Pancreas (tissue), 10 donors: ENCODE results near the gene AMDHD1. TPM values are rescaled to one million over a fixed set of nuclear protein-coding genes. Genes with fewer than 3 reads are reported as not detected.

Source experiments
- ATAC-seq, 4 donors: fragments of 200-7000 bp; cut with Tn5 transposase; one replicate each; pipeline versions ENCODE4 v1.8.0 to v1.9.1; 2020; ENCODE audit warnings: mild to moderate bottlenecking in 4 of 4, moderate library complexity in 4 of 4
- DNase-seq, 6 donors: peaks; one replicate each; pipeline ENCODE4 v3.0.0-alpha.2; 2020
- FAIRE-seq: peaks from 2 replicates; lab custom pipeline; 2012; peaks lifted over from hg19 to GRCh38; lab: Jason Lieb, UNC
- H3K27ac ChIP-seq, 4 donors: fragments of 200-600 bp; sonication (generic); 1 replicate in 3 of 4; 2 replicates in 1 of 4; pipeline versions ENCODE4 v1.5.0 to v1.8.0; 2020
- H3K27me3 ChIP-seq, 4 donors: fragments of 200-600 bp; one replicate each; pipeline ENCODE4 v1.8.0; 2021
- H3K36me3 ChIP-seq, 3 donors: fragments of 200-600 bp; sonication (generic) in 1 of 3; one replicate each; pipeline versions ENCODE4 v1.5.0 to v1.8.0; 2020 to 2021
- H3K4me1 ChIP-seq, 3 donors: fragments of 200-600 bp; one replicate each; pipeline ENCODE4 v1.8.0; 2021
- H3K4me3 ChIP-seq, 4 donors: fragments of 200-600 bp; sonication (generic) in 2 of 4; one replicate each; pipeline versions ENCODE4 v1.5.0 to v1.8.0; 2020 to 2021
- H3K9me3 ChIP-seq, 4 donors: fragments of 200-600 bp; one replicate each; pipeline ENCODE4 v1.8.0; 2021
- CTCF ChIP-seq, 4 donors: fragments of 200-600 bp; sonication (generic) in 3 of 4; IDR thresholded peaks; one replicate each; pipeline versions ENCODE4 v1.5.0 to v1.8.0; 2021; ENCODE audit warnings: antibody characterized with exemption in 4 of 4
- WGBS, 2 donors: extraction: QIAGEN DNeasy Blood & Tissue Kit; methylation state at CpG; one replicate each; pipeline ENCODE4 v1.1.7; 2013; 5-methylcytosine and 5-hydroxymethylcytosine counted together
- intact Hi-C, 3 donors: fragments of 100-400 bp; cut with DNase I; formaldehyde crosslinking; loops; one replicate each; pipeline versions ENCODE4 v1.11.1 to v1.14.2; 2022
- polyA plus RNA-seq, 2 donors: library from polyadenylated mRNA; stranded (reverse); fragments of 200-250 nt; gene quantifications; one replicate each; pipeline ENCODE4 v1.2.3, GENCODE V29; 2013
- total RNA-seq, 6 donors: library from RNA; stranded (reverse); fragmentation: NEBNext Ultra II Directional in 4 of 6; extraction: Animal tissue kit (Norgen Biotek cat#: 25700) in 4 of 6; gene quantifications; one replicate each; pipeline versions ENCODE4 v1.2.1 to v1.2.4, GENCODE V29; 2021 to 2023
- donor health status: healthy with polysubstance abuse.
- donor health status: DM: no; HTN: no; CAD: no; lungs with moderate emphysema.
- donor health status: DM: no; HTN: no; CAD: no.
- donor health status: control.
- donor health status: control.
- donor health status: Bipolar disorder and iron deficiency.
- donor health status: DM: yes; HTN: yes; CAD: no.
- donor health status: DM: no; HTN: no; CAD: no.
- donor health status: DM: no; HTN: no; CAD: no.
- donor health status: DM: yes; HTN: yes; CAD: no.

The AMDHD1 gene
- total and polyA plus RNA-seq, 8 donors: 0.55 to 1.8 (median 0.97) TPM

- Histone ChIP-seq H3K4me3 (no peak overlapping the region), H3K36me3 (no peaks in the 10 kb centered on the region), H3K9me3 (no peaks in the 10 kb centered on the region), H3K4me1 (no peaks in the 10 kb centered on the region), H3K27ac (no peak overlapping the region), H3K27me3 (no peaks in the 10 kb centered on the region)
- ATAC-seq (no peak), FAIRE-seq (no peak), DNase-seq (no peak)
- intact Hi-C loops: no loop called here
- 82 to 84% methylated on average over 11 of the region's 11 CpGs for WGBS, 2 donors
- no peak for TF ChIP-seq CTCF (IDR thresholded peaks at IDR 0.05)
These were observed 34.7 kb downstream of the AMDHD1 start for GRCh38 chr12:95977764-95978305.

GRCh38 chr12:95978351-95978750, 35.2 kb downstream of the AMDHD1 start:
- TF ChIP-seq CTCF (IDR thresholded peaks at IDR 0.05): no peak
- Histone ChIP-seq H3K27ac (no peak overlapping the region), H3K9me3 (no peaks in the 10 kb centered on the region), H3K4me3 (no peak overlapping the region), H3K4me1 (no peaks in the 10 kb centered on the region), H3K27me3 (no peaks in the 10 kb centered on the region), H3K36me3 (no peaks in the 10 kb centered on the region)
- ATAC-seq (no peak), DNase-seq (no peak), FAIRE-seq (no peak)
- intact Hi-C loops: no loop called here
- WGBS, 2 donors: 75 to 82% methylated on average over 5 of the region's 5 CpGs

GRCh38 chr12:95978774-95979173, 35.6 kb downstream of the AMDHD1 start:
- H3K9me3 ChIP-seq: no peaks in the 10 kb centered on the region
- no peaks in the 10 kb centered on the region for H3K27me3 ChIP-seq
- no peak for DNase-seq
- H3K36me3 ChIP-seq: no peaks in the 10 kb centered on the region
- no peak for ATAC-seq
- intact Hi-C loops: no loop called here
- H3K27ac ChIP-seq: no peak overlapping the region
- TF ChIP-seq CTCF (IDR thresholded peaks at IDR 0.05): no peak
- H3K4me3 ChIP-seq: no peak overlapping the region
- no peaks in the 10 kb centered on the region for H3K4me1 ChIP-seq
- FAIRE-seq: no peak
- 61 to 82% methylated on average over 3 of the region's 3 CpGs for WGBS, 2 donors

- Histone ChIP-seq H3K4me3 (no peak overlapping the region), H3K9me3 (no peaks in the 10 kb centered on the region), H3K27me3 (no peaks in the 10 kb centered on the region), H3K4me1 (no peaks in the 10 kb centered on the region), H3K36me3 (no peaks in the 10 kb centered on the region), H3K27ac (no peak overlapping the region)
- intact Hi-C loops: no loop called here
- DNase-seq (no peak), ATAC-seq (no peak), FAIRE-seq (no peak)
- TF ChIP-seq CTCF (IDR thresholded peaks at IDR 0.05): no peak
- WGBS, 2 donors: 85 to 88% methylated on average over 5 of the region's 5 CpGs
These were observed 37.3 kb downstream of the AMDHD1 start for GRCh38 chr12:95980437-95980836.

- H3K4me1 ChIP-seq: no peaks in the 10 kb centered on the region
- no peak overlapping the region for H3K27ac ChIP-seq
- H3K9me3 ChIP-seq: no peaks in the 10 kb centered on the region
- H3K4me3 ChIP-seq: no peak overlapping the region
- H3K27me3 ChIP-seq: no peaks in the 10 kb centered on the region
- H3K36me3 ChIP-seq: no peaks in the 10 kb centered on the region
- intact Hi-C loops: no loop called here
- no peak for TF ChIP-seq CTCF (IDR thresholded peaks at IDR 0.05)
- DNase-seq (no peak), FAIRE-seq (no peak), ATAC-seq (no peak)
- WGBS, 2 donors: 54 to 63% methylated on average over 1 of the region's 1 CpG
These were observed 39.5 kb downstream of the AMDHD1 start for GRCh38 chr12:95982602-95983001.
